Ovary (tissue), 3 donors: Measurements from ENCODE around the gene RBFOX2.

Source experiments
- POLR2A ChIP-seq: fragments of 450-650 bp; IDR thresholded peaks from one replicate; pipeline ENCODE4 v1.6.1; 2017; ENCODE audit warnings: antibody characterized with exemption, mild to moderate bottlenecking, moderate library complexity
- TF ChIP-seq, protein P1 (sequence below), 3 donors: fragments of 450-650 bp in 2 of 3; fragments of 200-600 bp in 1 of 3; IDR thresholded peaks; one replicate each; pipeline versions ENCODE4 v1.5.1 to v1.8.0; 2016 to 2022; ENCODE audit warnings: antibody characterized with exemption in 3 of 3, mild to moderate bottlenecking in 1 of 3
- donor health status: DM: no; HTN: no; CAD: no.

DNA sequence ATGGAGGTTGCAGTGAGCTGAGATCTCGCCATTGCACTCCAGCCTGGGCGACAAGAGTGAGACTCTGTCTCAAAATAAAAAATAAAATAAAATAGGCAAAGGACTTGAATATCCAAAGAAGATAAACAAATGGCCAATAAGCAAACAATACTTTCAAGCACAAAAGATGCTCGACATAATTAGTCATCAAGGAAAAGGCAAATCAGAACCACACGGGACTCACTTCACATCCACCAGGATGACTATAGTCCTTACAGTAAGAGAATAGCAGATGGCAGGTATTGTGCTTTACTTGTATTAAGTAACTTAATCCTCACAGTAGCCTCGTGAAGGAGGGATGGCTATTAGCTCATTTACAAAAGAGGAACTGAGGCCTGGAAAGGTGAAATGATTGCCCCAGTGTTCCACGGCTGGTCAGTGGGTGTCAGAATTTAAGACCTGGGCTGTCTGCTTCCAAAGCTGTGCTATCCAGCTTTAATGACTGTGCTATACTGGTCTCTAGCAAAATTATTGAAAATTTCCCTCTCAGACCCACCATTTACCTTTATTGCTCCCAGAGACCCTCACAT, 40.2 kb upstream of the RBFOX2 start:
- no peak for TF ChIP-seq POLR2A
- TF ChIP-seq, protein P1, sequence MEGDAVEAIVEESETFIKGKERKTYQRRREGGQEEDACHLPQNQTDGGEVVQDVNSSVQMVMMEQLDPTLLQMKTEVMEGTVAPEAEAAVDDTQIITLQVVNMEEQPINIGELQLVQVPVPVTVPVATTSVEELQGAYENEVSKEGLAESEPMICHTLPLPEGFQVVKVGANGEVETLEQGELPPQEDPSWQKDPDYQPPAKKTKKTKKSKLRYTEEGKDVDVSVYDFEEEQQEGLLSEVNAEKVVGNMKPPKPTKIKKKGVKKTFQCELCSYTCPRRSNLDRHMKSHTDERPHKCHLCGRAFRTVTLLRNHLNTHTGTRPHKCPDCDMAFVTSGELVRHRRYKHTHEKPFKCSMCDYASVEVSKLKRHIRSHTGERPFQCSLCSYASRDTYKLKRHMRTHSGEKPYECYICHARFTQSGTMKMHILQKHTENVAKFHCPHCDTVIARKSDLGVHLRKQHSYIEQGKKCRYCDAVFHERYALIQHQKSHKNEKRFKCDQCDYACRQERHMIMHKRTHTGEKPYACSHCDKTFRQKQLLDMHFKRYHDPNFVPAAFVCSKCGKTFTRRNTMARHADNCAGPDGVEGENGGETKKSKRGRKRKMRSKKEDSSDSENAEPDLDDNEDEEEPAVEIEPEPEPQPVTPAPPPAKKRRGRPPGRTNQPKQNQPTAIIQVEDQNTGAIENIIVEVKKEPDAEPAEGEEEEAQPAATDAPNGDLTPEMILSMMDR (IDR thresholded peaks at IDR 0.05) = no peak
